Measurements from ENCODE around the gene TCHH. TPM values are rescaled to one million over a fixed set of nuclear protein-coding genes. Genes with fewer than 3 reads are reported as not detected.

Gene TCHH
- total and polyA plus RNA-seq, 2 of the 13 experiments (the other 11 are each of a cell fraction or from before 2014, with no cell fraction given), result not detected

DNA sequence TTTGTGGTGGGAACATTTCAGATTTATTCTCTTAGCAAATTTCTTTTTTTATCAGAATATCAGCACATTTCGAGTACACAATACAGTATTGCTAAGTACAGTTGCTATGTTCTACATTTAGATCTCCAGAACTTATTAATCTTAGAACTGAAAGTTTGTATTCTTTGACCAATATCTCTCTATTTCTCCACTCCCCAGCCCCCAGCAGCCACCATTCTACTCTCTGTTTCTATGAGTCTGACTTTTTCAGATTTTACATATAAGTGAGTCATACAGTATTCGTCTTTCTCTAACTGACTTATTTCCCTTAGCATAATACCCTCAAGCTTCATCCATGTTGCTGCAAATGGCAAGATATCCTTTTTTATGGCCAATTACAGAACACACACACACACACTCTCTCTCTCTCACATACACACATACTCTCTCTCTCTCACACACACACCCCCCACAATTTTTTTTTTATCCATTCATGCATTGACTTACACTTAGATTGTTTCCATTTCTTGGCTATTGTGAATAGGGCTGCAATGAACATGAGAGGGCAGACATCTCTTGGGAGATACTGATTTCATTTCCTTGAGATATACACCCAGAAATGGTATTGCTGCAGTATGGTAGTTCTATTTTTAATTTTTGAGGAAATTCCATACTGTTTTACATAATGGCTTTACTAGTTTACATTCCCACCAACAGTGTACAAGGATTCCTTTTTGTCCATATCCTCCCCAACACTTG is 28.1 kb upstream of the TCHH start (continued):
- TF ChIP-seq, protein P1, sequence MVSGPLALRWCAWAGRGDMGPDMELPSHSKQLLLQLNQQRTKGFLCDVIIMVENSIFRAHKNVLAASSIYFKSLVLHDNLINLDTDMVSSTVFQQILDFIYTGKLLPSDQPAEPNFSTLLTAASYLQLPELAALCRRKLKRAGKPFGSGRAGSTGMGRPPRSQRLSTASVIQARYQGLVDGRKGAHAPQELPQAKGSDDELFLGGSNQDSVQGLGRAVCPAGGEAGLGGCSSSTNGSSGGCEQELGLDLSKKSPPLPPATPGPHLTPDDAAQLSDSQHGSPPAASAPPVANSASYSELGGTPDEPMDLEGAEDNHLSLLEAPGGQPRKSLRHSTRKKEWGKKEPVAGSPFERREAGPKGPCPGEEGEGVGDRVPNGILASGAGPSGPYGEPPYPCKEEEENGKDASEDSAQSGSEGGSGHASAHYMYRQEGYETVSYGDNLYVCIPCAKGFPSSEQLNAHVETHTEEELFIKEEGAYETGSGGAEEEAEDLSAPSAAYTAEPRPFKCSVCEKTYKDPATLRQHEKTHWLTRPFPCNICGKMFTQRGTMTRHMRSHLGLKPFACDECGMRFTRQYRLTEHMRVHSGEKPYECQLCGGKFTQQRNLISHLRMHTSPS (CRISPR knock-in tag; IDR thresholded peaks at IDR 0.05; ENCODE audit: low read depth), result no peak
- no peak for TF ChIP-seq ZNF749 (CRISPR knock-in tag; IDR thresholded peaks at IDR 0.05; ENCODE audit: borderline replicate concordance)
- TF ChIP-seq ZBTB7A (CRISPR knock-in tag; IDR thresholded peaks at IDR 0.05), result no peak
- TF ChIP-seq, protein P2, sequence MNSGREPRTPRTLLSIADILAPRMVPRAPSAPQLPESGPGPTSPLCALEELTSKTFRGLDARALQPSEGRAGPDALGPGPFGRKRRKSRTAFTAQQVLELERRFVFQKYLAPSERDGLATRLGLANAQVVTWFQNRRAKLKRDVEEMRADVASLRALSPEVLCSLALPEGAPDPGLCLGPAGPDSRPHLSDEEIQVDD (CRISPR knock-in tag; IDR thresholded peaks at IDR 0.05; ENCODE audit: borderline replicate concordance), result no peak

DNA sequence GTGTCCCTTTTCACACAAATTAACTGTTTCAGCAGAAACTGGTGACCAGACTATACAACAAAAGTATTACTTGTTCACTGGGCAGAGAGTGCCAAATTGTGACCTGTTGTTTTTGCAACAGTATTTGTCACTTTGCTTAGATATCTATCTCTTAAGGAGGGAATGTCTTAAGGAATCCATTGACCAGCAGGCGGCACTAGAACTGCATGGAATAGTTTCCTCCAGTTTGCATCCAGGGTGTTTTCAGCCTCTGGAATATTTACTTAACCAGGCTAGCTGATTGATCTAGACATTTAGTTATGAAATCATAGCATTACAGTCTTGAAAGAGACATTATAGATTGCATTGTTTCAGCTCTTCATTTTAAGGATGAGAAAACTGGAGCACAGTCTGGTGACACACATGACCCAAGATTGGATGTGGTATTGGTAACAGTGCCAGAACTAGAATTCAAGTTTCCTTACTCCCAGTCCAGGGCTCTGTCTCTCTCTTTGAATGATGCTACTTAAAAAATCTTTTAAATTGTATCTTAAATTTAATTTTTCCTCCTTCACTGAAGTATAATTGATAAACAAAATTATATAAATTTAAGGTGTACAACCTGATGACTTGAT is 26.8 kb upstream of the TCHH start:
- no peaks in the 10 kb centered on the region for H3K79me2 ChIP-seq (ENCODE audit: insufficient read depth, low read length)
- FAIRE-seq, result no peak
- no peaks in the 10 kb centered on the region for H3K27me3 ChIP-seq (ENCODE audit: control insufficient read depth in 1 of 2, insufficient read depth in 2 of 2, low read length in 2 of 2)
- no peak overlapping the region for H3K27ac ChIP-seq (ENCODE audit: extremely low read length, insufficient read depth, low read length)
- H3K4me3 ChIP-seq (replicated peaks in 1 of 3; ENCODE audit: insufficient read depth in 1 of 3, low read depth in 2 of 3, low read length in 3 of 3), result no peak overlapping the region
- DNase-seq (ENCODE audit: low spot score), result peak; percentile 45
- H3K4me2 ChIP-seq (ENCODE audit: low read depth, low read length), result no peak overlapping the region
- no TSS peak for BruUV-seq (replicated peaks)
- no peak overlapping the region for H3K9ac ChIP-seq (ENCODE audit: insufficient read depth, low read depth, low read length)
- H4K20me1 ChIP-seq (ENCODE audit: insufficient read depth, low read length), result no peaks in the 10 kb centered on the region
- no peaks in the 10 kb centered on the region for H3K36me3 ChIP-seq (replicated peaks in 1 of 2; ENCODE audit: control insufficient read depth in 1 of 2, insufficient read depth in 2 of 2, low read length in 2 of 2)
- peaks cover 12% of the 10 kb centered on the region; the same call in 1 of the 2 replicates for H3K9me3 ChIP-seq (ENCODE audit: low read length)
- ATAC-seq, result peak; percentile 50; the same call in 2 of the 3 replicates
- POLR2A ChIA-PET, result no interaction called here
- H2AFZ ChIP-seq (ENCODE audit: low read length), result no peak overlapping the region
- intact Hi-C loops (cut with micrococcal nuclease; ENCODE audit: unreplicated experiment), result loop anchor here (1.0 to 5.0 kb wide), 3 partner anchors 43 to 315 kb away; no protein-coding TSS in a partner anchor
- WGBS (ENCODE audit: low lambda C conversion rate), result 0% methylated on average over 1 of the region's 1 CpG
- in situ Hi-C loops (cut with HindIII; ENCODE audit: extremely low pct_ligation_motif_present, low pct_unique_long_range_greater_than_20kb), result loop anchor here (5.0 kb wide), 1 partner anchor 45 kb away; no protein-coding TSS in a partner anchor
- H3K4me1 ChIP-seq (ENCODE audit: insufficient read depth, low read length), result no peaks in the 10 kb centered on the region
- CTCF ChIA-PET (ENCODE audit: low intra/inter-chr PET ratio, low total read pairs), result interaction anchor here (1.1 to 2.6 kb wide), 4 partner anchors 43 to 318 kb away, joined by 3 to 48 read pairs (median 4); no protein-coding TSS in a partner anchor
- TF ChIP-seq SMC3 (IDR thresholded peaks at IDR 0.05; ENCODE audit: low read length) (peak; percentile 50), KAT8 (CRISPR knock-in tag; IDR thresholded peaks at IDR 0.05) (no peak), ZNF205 (CRISPR knock-in tag; IDR thresholded peaks at IDR 0.05) (no peak), SMYD3 (CRISPR knock-in tag; IDR thresholded peaks at IDR 0.05) (no peak), ZNF720 (CRISPR knock-in tag; IDR thresholded peaks at IDR 0.05) (no peak), ZNF230 (CRISPR knock-in tag; IDR thresholded peaks at IDR 0.05) (no peak), STAG1 (CRISPR knock-in tag; IDR thresholded peaks at IDR 0.05) (peak; percentile 74)
- TF ChIP-seq, protein P3, sequence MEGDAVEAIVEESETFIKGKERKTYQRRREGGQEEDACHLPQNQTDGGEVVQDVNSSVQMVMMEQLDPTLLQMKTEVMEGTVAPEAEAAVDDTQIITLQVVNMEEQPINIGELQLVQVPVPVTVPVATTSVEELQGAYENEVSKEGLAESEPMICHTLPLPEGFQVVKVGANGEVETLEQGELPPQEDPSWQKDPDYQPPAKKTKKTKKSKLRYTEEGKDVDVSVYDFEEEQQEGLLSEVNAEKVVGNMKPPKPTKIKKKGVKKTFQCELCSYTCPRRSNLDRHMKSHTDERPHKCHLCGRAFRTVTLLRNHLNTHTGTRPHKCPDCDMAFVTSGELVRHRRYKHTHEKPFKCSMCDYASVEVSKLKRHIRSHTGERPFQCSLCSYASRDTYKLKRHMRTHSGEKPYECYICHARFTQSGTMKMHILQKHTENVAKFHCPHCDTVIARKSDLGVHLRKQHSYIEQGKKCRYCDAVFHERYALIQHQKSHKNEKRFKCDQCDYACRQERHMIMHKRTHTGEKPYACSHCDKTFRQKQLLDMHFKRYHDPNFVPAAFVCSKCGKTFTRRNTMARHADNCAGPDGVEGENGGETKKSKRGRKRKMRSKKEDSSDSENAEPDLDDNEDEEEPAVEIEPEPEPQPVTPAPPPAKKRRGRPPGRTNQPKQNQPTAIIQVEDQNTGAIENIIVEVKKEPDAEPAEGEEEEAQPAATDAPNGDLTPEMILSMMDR (CRISPR knock-in tag; IDR thresholded peaks at IDR 0.05), result peak; percentile 68
